Neural progenitor cell (in vitro differentiated cells): Measurements from ENCODE around the gene CXCL5.

ENCODE experiments used
- EZH2 ChIP-seq: fragments of 200-600 bp; sonication (generic); IDR thresholded peaks from 2 replicates; pipeline ENCODE4 v1.6.1; 2017; ENCODE audit warnings: antibody characterized with exemption, mild to moderate bottlenecking, moderate library complexity
- TF ChIP-seq, protein P1 (sequence below): fragments of 200-600 bp; sonication (generic); IDR thresholded peaks from 2 replicates; pipeline ENCODE4 v1.5.1; 2017; ENCODE audit warnings: antibody characterized with exemption, mild to moderate bottlenecking

DNA sequence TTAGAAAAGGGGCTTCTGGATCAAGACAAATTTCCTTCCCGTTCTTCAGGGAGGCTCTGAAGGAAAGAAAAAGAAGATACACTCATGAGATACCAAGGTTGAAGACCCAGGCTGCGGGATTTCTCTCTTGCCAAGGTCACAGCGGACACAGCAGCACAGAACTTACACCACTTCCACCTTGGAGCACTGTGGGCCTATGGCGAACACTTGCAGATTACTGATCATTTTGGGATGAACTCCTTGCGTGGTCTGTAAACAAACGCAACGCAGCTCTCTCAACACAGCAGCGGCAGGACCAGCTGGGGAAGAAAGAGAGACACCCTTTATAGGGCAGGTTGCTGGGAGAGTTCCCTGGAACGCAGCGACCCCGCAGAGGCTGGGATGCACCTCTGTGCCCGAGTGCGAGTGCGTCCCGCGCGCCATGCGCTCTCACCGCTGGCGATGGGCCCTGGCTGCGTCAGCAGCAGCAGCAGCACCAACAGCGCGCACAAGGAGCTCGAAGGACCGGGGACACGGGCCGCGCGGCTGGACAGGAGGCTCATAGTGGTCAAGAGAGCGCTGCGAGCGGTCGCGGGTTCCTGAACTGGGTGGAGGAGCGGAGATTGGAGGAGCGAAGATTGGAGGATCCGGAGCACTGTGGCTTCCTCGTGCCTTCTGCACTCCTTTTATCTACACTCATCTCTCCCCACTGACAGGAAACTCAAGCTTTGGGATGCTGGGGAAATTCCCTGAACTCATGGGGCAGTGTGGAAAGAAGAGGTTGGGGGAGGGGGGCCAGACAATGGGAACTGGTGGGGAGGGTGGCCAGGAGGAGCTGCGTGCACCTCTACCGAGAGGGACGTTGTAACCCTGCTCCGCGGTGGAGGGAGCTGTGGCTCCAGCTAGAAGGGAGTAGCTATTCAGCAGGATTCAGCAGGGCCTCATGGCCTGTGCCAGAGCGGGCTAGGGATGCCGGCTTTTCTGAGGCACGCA is at the start of gene CXCL5:
- TF ChIP-seq, protein P1, sequence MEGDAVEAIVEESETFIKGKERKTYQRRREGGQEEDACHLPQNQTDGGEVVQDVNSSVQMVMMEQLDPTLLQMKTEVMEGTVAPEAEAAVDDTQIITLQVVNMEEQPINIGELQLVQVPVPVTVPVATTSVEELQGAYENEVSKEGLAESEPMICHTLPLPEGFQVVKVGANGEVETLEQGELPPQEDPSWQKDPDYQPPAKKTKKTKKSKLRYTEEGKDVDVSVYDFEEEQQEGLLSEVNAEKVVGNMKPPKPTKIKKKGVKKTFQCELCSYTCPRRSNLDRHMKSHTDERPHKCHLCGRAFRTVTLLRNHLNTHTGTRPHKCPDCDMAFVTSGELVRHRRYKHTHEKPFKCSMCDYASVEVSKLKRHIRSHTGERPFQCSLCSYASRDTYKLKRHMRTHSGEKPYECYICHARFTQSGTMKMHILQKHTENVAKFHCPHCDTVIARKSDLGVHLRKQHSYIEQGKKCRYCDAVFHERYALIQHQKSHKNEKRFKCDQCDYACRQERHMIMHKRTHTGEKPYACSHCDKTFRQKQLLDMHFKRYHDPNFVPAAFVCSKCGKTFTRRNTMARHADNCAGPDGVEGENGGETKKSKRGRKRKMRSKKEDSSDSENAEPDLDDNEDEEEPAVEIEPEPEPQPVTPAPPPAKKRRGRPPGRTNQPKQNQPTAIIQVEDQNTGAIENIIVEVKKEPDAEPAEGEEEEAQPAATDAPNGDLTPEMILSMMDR = peak; percentile 26
- no peak for TF ChIP-seq EZH2
